Measurements from ENCODE around the gene C4A. TPM values are rescaled to one million over a fixed set of nuclear protein-coding genes. Genes with fewer than 3 reads are reported as not detected.
"Not testable (repeated sequence)": the region's sequence is repeated elsewhere in the genome, so short reads cannot be mapped to it uniquely, and the experiment has no call there.

Gene C4A
- total RNA-seq (2022), result 13.1 and 20.8 TPM in 2 replicates
- percentile 20 among the genes with signal in this experiment for Bru-seq, nascent RNA
- percentile 31 among the genes with signal in this experiment for BruChase-seq, experiment 1, labeled RNA remaining after a 6-hour chase
- BruChase-seq, experiment 2, labeled RNA remaining after a 2-hour chase, result percentile 21 among the genes with signal in this experiment
- long read RNA-seq, full-length matches to known transcripts, result 1 of 4 reads
- long read RNA-seq, partial matches to known transcripts, result 3 of 4 reads
- long read RNA-seq, other reads (novel, unspliced or antisense), result 0 of 4 reads

GRCh38 chr6:31981744-31982143 lies at the start of gene C4A:
Gene C4A (plus strand): TSS chr6:31982057. CDS start chr6:31982108, 51 bp downstream.
- H3K4me3 Mint-ChIP-seq (ENCODE audit: low read depth, unreplicated experiment); H3K4me1 Mint-ChIP-seq (ENCODE audit: low read depth, unreplicated experiment); CTCF ChIA-PET; H3K36me3 Mint-ChIP-seq (ENCODE audit: insufficient read depth, unreplicated experiment); H3K9me3 Mint-ChIP-seq (ENCODE audit: low read depth, unreplicated experiment); intact Hi-C loops (cut with micrococcal nuclease; ENCODE audit: unreplicated experiment); DNase-seq; BruUV-seq (replicated peaks); H3K27ac Mint-ChIP-seq (ENCODE audit: unreplicated experiment); H3K27me3 Mint-ChIP-seq (ENCODE audit: unreplicated experiment): not testable (repeated sequence)

GRCh38 chr6:31932137-31932536 lies 49.7 kb upstream of the C4A start:
- intact Hi-C loops (cut with micrococcal nuclease; ENCODE audit: unreplicated experiment); DNase-seq; H3K4me1 Mint-ChIP-seq (ENCODE audit: low read depth, unreplicated experiment); H3K9me3 Mint-ChIP-seq (ENCODE audit: low read depth, unreplicated experiment); H3K4me3 Mint-ChIP-seq (ENCODE audit: low read depth, unreplicated experiment); BruUV-seq (replicated peaks); CTCF ChIA-PET; H3K36me3 Mint-ChIP-seq (ENCODE audit: insufficient read depth, unreplicated experiment); H3K27ac Mint-ChIP-seq (ENCODE audit: unreplicated experiment): not testable (repeated sequence)
- peaks cover 16% of the 10 kb centered on the region for H3K27me3 Mint-ChIP-seq (ENCODE audit: unreplicated experiment)

GRCh38 chr6:31933537-31933936 lies 48.3 kb upstream of the C4A start:
- no peak overlapping the region for H3K4me3 Mint-ChIP-seq (ENCODE audit: low read depth, unreplicated experiment)
- CTCF ChIA-PET, result interaction anchor here (1.3 kb wide), 1 partner anchor 19 kb away, joined by 3 read pairs; no protein-coding TSS in a partner anchor
- TF ChIP-seq CTCF (IDR thresholded peaks at IDR 0.05; ENCODE audit: unreplicated experiment), result no peak
- intact Hi-C loops (cut with micrococcal nuclease; ENCODE audit: unreplicated experiment), result no loop called here
- H3K4me1 Mint-ChIP-seq (ENCODE audit: low read depth, unreplicated experiment), result no peaks in the 10 kb centered on the region
- H3K9me3 Mint-ChIP-seq (ENCODE audit: low read depth, unreplicated experiment), result no peaks in the 10 kb centered on the region
- peaks cover 16% of the 10 kb centered on the region for H3K27me3 Mint-ChIP-seq (ENCODE audit: unreplicated experiment)
- H3K36me3 Mint-ChIP-seq (ENCODE audit: insufficient read depth, unreplicated experiment), result no peaks in the 10 kb centered on the region
- DNase-seq, result no peak
- H3K27ac Mint-ChIP-seq (ENCODE audit: unreplicated experiment), result no peak overlapping the region
- BruUV-seq (replicated peaks), result no TSS peak

DNA sequence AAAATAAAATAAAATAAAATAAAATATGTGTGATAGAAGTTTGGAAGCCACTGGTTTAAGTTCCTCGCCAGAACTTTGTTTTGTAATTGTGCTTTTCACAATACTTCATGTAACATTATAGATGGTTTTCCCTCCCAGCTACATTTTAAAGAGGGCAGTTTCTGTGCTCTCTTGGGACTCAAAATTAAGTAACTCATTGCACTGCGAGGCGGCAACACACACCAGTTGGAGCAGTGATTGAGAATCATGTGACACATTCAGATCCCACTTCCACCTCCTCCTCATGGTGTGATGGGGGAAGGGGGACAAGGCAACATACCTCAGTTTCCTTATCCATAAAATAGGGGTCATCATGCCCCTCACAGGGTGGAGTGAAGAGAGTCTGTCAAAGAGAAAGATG lies 46.8 kb upstream of the C4A start:
- Mint-ChIP-seq H3K36me3 (ENCODE audit: insufficient read depth, unreplicated experiment) (peaks cover 1% of the 10 kb centered on the region), H3K4me1 (ENCODE audit: low read depth, unreplicated experiment) (peaks cover 7% of the 10 kb centered on the region), H3K4me3 (ENCODE audit: low read depth, unreplicated experiment) (no peak overlapping the region), H3K27ac (ENCODE audit: unreplicated experiment) (no peak overlapping the region), H3K27me3 (ENCODE audit: unreplicated experiment) (peaks cover 16% of the 10 kb centered on the region), H3K9me3 (ENCODE audit: low read depth, unreplicated experiment) (no peaks in the 10 kb centered on the region)
- TF ChIP-seq CTCF (IDR thresholded peaks at IDR 0.05; ENCODE audit: unreplicated experiment), result no peak
- CTCF ChIA-PET, result interaction anchor here (0.6 kb wide), 1 partner anchor 90 kb away, joined by 4 read pairs; no protein-coding TSS in a partner anchor
- BruUV-seq (replicated peaks), result no TSS peak
- intact Hi-C loops (cut with micrococcal nuclease; ENCODE audit: unreplicated experiment), result no loop called here
- DNase-seq, result no peak

DNA sequence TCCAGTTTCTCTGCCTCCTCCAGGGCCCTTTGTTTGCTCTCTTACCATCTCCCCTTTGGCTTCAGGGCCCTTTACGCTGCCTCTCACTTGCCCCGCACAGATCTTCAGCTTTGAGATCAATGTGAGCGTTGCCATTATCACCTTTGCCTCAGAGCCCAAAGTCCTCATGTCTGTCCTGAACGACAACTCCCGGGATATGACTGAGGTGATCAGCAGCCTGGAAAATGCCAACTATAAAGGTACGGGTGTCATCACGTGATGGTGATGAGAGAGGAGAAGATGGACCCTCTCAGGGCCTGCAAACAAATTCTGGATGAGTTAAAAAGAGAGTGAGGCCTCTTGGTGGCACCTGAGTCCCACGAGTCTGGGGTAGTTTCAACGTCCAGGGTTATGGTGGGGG lies 46.0 kb upstream of the C4A start:
- no TSS peak for BruUV-seq (replicated peaks)
- Mint-ChIP-seq H3K4me1 (ENCODE audit: low read depth, unreplicated experiment) (peaks cover 15% of the 10 kb centered on the region), H3K9me3 (ENCODE audit: low read depth, unreplicated experiment) (no peaks in the 10 kb centered on the region), H3K27me3 (ENCODE audit: unreplicated experiment) (peaks cover 16% of the 10 kb centered on the region), H3K27ac (ENCODE audit: unreplicated experiment) (no peak overlapping the region), H3K36me3 (ENCODE audit: insufficient read depth, unreplicated experiment) (peaks cover 9% of the 10 kb centered on the region), H3K4me3 (ENCODE audit: low read depth, unreplicated experiment) (no peak overlapping the region)
- intact Hi-C loops (cut with micrococcal nuclease; ENCODE audit: unreplicated experiment), result no loop called here
- CTCF ChIA-PET, result interaction anchor here (0.6 kb wide), 1 partner anchor 1908 kb away, joined by 3 read pairs; no protein-coding TSS in a partner anchor
- no peak for DNase-seq
- no peak for TF ChIP-seq CTCF (IDR thresholded peaks at IDR 0.05; ENCODE audit: unreplicated experiment)

Measured in Calu3 (cell line).